ENCODE results near the gene NTM.

GRCh38 chr11:132154781-132155180, 784.4 kb downstream of the NTM start:
- TF ChIP-seq, protein P1, sequence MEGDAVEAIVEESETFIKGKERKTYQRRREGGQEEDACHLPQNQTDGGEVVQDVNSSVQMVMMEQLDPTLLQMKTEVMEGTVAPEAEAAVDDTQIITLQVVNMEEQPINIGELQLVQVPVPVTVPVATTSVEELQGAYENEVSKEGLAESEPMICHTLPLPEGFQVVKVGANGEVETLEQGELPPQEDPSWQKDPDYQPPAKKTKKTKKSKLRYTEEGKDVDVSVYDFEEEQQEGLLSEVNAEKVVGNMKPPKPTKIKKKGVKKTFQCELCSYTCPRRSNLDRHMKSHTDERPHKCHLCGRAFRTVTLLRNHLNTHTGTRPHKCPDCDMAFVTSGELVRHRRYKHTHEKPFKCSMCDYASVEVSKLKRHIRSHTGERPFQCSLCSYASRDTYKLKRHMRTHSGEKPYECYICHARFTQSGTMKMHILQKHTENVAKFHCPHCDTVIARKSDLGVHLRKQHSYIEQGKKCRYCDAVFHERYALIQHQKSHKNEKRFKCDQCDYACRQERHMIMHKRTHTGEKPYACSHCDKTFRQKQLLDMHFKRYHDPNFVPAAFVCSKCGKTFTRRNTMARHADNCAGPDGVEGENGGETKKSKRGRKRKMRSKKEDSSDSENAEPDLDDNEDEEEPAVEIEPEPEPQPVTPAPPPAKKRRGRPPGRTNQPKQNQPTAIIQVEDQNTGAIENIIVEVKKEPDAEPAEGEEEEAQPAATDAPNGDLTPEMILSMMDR (IDR thresholded peaks at IDR 0.05 in 2 of 3, conservative IDR thresholded peaks at IDR 0.05 in 1 of 3; ENCODE audit: borderline replicate concordance in 1 of 3, insufficient read depth in 1 of 3, low read depth in 2 of 3, low read length in 2 of 3): no peak
- no peak for TF ChIP-seq MAX (IDR thresholded peaks at IDR 0.05)
- TF ChIP-seq POLR2A (IDR thresholded peaks at IDR 0.05; ENCODE audit: borderline replicate concordance, extremely low read depth, insufficient read depth, insufficient read length): no peak
- TF ChIP-seq POLR2AphosphoS5 (IDR thresholded peaks at IDR 0.05; ENCODE audit: low read depth, low read length): no peak
- TF ChIP-seq TCF7L2 (IDR thresholded peaks at IDR 0.05; ENCODE audit: borderline replicate concordance, extremely low read depth, insufficient read depth, insufficient read length): no peak
- no peak for TF ChIP-seq ZFX (IDR thresholded peaks at IDR 0.05)
- TF ChIP-seq CEBPB (IDR thresholded peaks at IDR 0.05; ENCODE audit: low read depth): no peak
- TF ChIP-seq EZH2 (IDR thresholded peaks at IDR 0.05): no peak
- TF ChIP-seq ZNF274 (IDR thresholded peaks at IDR 0.05; ENCODE audit: low read depth, low read length): no peak
- TF ChIP-seq FOSL1 (IDR thresholded peaks at IDR 0.05; ENCODE audit: low read depth): no peak
- no peak for TF ChIP-seq JUND (IDR thresholded peaks at IDR 0.05)
- TF ChIP-seq REST (IDR thresholded peaks at IDR 0.05; ENCODE audit: low read depth): no peak
- TF ChIP-seq SP1 (IDR thresholded peaks at IDR 0.05; ENCODE audit: low read depth): no peak

Measured in HCT116 (cell line).